NCI-H128 (cell line): ENCODE data around the gene WDR33.
"Not testable (repeated sequence)": the region's sequence is repeated elsewhere in the genome, so short reads cannot be mapped to it uniquely, and the experiment has no call there.

Experiments used
- DNase-seq: peaks from one replicate; lab custom pipeline; 2025; ENCODE audit not compliant: unreplicated experiment; lab: John Stamatoyannopoulos, UW

The WDR33 gene

DNA sequence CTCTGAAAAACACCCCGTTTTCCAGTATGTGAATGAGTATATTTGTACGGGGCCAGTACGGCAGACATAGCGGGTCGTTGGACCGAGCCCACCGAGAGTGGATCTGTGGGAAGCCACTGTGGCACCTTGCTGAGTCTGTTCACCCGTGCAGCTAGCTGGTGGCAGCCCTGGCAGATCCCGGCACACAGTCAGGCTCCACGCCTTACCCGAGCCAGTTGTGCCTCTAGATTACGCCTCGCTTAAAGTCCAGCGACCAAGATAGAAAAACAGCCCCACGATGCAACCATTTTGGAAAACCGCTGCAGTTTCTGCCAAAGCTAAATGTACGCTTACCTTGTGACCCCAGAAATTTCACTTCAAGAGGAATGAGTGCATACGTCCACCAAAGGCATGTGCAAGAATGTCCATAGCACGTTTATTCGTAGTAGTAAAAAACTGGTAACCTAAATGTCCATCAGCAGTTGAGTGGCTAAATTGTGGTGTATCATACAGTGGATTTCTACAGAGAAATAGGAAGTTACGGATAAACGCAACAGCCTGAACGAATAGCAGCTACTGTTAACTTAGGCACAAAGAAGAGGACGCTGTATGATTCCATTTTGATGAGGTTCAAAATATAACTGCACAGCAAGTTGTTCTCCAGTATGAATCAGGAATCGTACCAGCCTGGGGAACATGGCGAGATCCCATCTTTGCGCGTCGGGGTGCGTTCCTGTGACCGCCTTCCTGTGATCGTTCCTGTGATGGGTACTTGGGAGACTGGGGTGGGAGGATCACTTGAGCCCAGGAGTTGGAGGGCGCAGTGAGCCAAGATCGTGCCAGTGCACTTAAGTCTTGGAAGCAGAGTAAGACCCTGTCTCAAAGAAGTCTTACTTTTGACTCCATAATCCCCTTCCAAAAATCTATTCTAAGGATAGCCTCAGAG lies 688 bp upstream of the WDR33 start:
- no peak for DNase-seq

DNA sequence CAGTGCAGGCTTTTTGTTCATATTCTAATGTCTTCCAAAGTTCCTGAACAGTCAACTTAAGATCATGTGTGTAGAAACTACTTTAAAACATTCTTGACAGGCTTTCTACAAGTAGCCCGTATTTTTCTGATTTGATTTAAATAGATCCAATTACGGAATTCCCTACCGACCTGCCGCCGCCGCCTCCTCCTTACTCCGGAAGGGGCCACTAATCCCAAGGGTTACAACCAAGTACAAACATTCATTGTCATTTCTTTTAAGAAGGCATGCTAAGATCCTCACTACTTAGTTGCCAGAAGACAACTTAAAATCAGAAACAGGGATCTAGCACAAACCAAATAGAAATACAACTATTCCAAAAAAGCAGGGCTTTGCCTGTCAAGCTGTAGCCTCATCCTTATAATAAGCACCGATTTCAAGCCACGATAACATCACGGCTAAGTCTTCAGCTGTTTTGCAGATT lies 784 bp downstream of the WDR33 start:
- DNase-seq = no peak

DNA sequence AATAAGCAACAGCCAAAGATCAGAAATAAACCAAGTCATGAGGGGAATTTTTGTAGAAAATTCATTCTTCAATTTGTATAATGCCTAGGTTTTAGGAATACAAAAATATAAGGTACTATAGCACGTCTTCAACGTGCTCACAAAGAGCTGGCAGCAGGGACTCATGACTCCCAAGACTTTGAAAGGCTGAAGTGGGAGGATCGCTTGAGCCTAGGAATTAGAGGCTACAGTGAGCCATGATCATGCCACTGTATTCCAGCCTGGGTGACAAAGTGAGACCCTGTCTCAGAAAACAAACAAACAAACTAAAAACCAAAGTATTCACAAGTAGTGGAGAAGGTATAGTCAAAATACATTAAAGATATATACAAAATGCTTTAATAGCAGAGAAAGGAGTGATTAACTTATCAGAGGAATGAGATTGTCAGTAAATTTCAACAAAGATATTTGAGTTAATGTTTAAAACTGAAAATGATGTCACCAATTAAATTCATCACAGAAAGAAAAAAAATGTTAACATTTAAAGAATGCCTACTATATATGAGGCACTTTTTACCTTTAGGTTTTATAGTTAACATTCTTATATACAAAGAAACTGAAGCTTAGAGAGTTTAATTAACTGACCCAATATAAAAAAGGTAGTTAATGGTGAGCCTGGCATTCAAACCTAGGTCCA lies 3.2 kb downstream of the WDR33 start:
- no peak for DNase-seq

DNA sequence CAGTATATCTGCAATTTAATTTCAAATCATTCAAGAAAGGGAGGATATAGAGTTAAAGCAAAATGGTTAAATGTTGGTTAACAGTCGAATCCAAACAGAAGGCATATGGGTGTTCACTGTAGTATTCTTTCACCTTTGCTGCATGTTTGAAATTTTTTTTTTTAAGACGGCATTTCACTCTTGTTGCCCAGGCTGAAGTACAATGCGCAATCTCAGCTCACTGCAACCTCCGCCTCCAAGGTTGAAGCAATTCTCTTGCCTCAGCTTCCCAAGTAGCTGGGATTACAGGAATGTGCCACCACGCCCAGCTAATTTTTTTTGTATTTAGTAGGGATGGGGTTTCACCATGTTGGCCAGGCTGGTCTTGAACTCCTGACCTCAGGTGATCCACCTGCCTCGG lies 4.1 kb downstream of the WDR33 start:
- DNase-seq = not testable (repeated sequence)

DNA sequence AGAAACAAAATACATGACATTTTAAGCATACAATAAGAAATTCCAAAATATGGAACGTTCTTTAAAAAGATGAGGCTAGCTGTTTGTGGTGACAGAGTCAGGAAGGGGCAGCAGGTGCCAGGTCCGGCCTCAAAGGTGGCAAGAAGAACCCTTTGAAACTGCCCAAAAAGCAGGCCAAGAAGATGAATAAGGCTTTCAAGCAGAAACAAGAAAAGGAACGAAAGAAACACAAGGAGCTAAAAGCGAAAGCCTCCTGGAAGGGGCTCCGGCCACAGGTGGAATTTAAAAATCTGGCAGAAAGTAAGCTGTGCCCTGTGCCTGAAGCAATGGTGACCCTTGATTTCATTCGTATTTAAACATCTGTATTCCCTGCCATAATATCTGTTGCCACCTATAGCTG lies 5.5 kb downstream of the WDR33 start:
- no peak for DNase-seq

DNA sequence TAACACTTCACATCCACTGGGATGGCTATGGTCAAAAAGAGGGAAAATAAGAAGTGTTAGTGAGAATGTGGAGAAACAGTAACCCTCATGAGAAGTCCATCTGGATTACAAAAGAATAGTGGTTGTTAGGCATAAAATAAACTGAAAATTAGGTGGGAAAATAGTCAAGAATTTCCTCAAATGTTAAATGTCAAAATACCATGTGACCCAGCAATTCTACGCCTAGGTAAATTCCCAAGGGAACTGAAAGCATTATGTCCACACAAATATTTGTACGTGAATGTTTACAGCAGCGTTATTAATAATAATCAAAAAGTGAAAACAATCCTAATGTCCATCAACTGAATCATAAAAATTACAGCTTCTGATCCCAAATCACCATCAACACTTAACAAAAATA lies 11.0 kb downstream of the WDR33 start:
- no peak for DNase-seq

DNA sequence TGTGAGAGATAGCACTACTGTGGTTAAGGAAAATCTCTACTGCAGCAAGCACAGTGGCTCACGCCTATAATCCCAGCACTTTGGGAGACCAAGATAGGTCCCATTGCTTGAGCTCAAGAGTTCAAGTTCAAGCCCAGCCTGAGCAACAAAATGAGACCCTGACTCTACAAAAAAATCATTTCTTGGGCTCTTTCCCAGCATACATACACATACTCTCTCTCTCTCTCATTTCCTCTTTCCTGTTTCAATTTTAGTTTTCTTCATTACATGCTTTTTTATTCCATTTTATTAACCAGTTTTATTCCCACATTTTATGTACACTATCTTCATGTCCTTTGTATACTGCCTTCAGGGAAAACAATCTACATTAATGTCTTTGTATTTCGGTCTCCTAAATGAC lies 14.6 kb downstream of the WDR33 start:
- DNase-seq = no peak

DNA sequence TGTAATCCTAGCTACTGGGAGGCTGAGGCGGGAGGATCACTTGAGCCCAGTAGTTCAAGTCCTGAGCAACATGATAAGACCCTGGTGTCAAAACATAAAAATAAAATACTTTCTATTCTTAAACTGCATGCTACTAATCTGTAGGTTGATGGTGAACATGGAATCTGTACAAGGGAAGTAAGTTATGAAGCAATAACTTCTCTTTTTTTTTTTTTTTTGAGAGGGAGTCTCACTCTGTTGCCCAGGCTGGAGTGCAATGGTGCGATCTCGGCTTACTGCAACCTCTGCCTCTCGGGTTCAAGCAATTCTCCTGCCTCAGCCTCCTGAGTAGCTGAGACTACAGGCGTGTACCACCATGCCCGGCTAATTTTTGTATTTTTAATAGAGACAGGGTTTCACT lies 16.1 kb downstream of the WDR33 start:
- DNase-seq = not testable (repeated sequence)

DNA sequence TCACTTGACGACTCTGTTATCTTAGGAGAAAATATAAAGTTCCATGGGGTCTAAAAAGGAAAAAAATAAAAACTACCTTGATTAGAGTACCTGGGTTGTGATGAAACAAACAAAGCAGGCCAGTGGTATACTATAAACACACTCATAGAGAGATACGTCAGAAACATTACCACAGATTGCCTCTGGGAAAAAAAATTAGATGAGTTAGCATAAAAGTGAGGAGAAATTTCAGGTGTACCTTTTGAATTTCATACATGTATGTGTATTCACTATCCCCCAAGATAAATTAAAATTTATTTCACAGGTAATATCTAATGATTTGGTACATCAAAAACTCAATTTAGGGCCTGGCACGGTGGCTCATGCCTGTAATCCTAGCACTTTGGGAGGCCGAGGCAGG lies 18.2 kb downstream of the WDR33 start:
- no peak for DNase-seq

GRCh38 chr2:127790694-127791529 lies 20.1 kb downstream of the WDR33 start:
- DNase-seq = no peak

DNA sequence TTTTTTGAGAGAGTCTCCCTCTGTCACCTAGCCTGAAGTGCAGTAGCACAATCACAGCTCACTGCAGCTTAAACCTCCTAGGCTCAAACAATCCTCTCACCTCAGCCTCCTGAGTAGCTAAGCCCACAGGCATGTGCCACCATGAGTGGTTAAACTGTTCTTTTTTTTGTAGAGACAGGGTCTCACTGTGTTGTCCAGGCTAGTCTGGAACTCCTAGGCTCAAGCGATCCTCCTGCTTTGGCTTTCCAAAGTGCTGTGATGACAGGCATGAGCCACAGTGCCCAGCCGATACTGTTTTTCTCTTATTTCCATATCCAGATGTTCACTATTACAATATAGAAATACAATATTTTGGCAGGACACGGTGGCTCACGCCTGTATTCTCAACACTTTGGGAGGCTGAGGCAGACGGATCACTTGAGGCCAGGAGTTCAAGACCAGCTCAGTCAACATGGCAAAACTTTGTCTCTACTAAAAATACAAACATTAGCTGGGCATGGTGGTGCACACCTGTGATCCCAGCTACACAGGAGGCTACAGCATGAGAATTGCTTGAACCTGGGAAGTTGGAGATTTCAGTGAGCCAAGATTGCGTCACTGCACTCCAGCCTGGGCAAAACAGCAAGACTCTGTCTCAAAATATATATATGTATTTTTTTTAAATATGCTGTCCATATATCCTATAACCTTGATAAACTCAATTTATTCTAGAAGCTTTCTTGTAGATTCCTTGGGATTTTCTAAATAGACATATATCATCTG lies 24.7 kb downstream of the WDR33 start:
- no peak for DNase-seq

GRCh38 chr2:127784965-127785518 lies 25.9 kb downstream of the WDR33 start:
- DNase-seq = no peak

DNA sequence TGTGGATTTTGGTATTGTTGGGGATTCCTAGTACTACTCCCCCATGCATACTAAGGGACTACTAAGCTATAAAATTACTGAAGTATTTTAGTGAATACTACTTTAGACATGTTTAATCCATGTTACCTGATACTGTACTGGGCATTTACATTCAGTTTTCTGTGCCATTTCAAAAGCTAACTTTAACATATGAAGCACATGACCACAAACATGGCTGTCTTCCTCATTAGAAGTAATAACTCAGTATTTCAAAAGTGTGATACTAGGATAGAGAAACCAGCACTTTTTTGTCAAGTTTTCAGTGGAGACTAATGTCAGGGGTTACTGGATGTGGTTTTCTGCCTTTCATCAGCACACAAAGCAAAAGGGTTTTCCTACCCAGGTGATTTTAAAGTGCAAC lies 27.9 kb downstream of the WDR33 start:
- DNase-seq = no peak

GRCh38 chr2:127778850-127779249 lies 32.1 kb downstream of the WDR33 start:
- DNase-seq = no peak

- no peak for DNase-seq
Observed at GRCh38 chr2:127778447-127778846, 32.5 kb downstream of the WDR33 start.

DNA sequence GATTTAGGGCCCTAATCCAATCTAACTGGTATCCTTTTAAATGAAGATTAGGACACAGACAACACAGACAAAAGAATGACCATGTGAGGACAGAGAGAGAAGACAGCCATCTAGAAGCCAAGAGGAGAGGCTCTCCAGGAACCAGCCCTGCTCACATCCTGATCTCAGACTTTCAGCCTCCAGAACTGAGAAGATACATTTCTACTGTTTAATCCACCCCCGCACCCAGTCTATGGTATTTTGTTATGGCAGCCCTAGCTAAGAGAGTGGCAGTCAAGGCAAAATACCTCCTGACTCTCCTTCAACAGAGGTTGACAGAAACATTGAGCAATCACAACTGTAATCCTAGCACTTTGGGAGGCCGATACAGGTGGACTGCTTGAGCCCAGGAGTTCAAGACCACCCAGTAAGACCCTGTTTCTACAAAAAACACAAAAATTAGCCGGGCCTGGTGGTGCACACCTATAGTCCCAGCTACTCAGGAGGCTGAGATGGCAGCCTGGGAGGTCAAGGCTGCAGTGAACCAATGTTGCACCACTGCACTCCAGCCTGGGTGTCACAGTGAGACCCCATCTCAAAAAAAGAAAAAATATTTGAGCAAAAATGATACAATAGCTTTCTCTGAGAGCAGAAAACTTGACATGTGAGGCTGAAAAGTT lies 34.7 kb downstream of the WDR33 start:
- no peak for DNase-seq

GRCh38 chr2:127771756-127772155 lies 39.2 kb downstream of the WDR33 start:
- no peak for DNase-seq

DNA sequence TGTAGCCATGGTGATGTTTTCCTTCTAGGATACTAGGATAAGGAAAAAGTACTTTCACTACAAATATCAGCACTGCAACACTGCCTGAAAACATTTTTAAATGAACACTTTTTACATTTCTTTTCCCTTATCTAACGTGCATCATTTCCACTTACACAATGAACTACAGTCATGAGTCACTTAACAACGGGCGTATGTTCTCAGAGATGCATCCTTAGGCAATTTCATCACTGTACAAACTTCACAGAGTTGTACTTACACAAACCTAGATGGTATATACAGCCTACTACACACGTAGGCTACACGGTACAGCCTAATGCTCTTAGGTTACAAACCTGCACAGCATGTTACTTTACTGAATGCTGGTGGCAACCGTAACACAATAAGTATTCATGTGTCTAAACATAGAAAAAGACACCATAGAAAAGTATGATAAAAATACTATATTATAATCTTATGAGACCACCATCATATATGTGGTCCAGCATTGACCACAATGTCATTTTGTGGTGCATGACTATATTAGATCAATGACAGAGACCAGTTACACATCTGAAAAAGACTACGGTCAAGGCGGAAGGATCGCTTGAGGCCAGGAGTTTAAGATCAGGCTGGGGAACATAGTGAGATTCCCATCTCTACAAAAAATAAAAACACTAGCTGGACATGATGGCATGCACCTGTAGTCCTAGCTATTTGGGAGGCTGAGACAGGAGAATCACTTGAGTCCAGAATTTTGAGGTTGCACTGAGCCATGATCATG lies 39.8 kb downstream of the WDR33 start:
- no peak for DNase-seq

- not testable (repeated sequence) for DNase-seq
Observed at GRCh38 chr2:127770534-127770933, 40.4 kb downstream of the WDR33 start.
